ENCODE results near the gene AGPAT3.

GRCh38 chr21:43834146-43834905 is 30.7 kb upstream of the AGPAT3 start:
- TF ChIP-seq CTCF (IDR thresholded peaks at IDR 0.05): no peak
- TF ChIP-seq POLR2A (IDR thresholded peaks at IDR 0.05): no peak

Measured in suprapubic skin (tissue), 3 donors.